Right atrium auricular region (tissue), 2 donors: Measurements from ENCODE around the gene NEURL4. TPM values are rescaled to one million over a fixed set of nuclear protein-coding genes. Genes with fewer than 3 reads are reported as not detected.
"Not testable (repeated sequence)": the region's sequence is repeated elsewhere in the genome, so short reads cannot be mapped to it uniquely, and the experiment has no call there.

ENCODE experiments used
- DNase-seq: peaks from one replicate; pipeline ENCODE4 v3.0.0-alpha.2; 2019; ENCODE audit warnings: low spot score
- H3K27ac ChIP-seq, 2 donors: fragments of 200-600 bp; sonication (generic); 1 replicate in 1 of 2; 2 replicates in 1 of 2; pipeline ENCODE4 v1.5.1; 2016 to 2019
- H3K27me3 ChIP-seq, 2 donors: fragments of 200-600 bp; sonication (generic); one replicate each; pipeline versions ENCODE4 v1.5.1 to v1.6.0; 2017 to 2019
- H3K36me3 ChIP-seq: fragments of 200-600 bp; sonication (generic); one replicate; pipeline ENCODE4 v1.5.1; 2016
- H3K4me1 ChIP-seq, 2 donors: fragments of 200-600 bp; sonication (generic); one replicate each; pipeline versions ENCODE4 v1.5.1 to v1.6.0; 2017 to 2019
- H3K4me3 ChIP-seq, 2 donors: fragments of 200-600 bp; sonication (generic); 1 replicate in 1 of 2; 2 replicates in 1 of 2; pipeline ENCODE4 v1.5.1; 2017 to 2019; ENCODE audit warnings: mild to moderate bottlenecking in 1 of 2, moderate library complexity in 1 of 2
- H3K9me3 ChIP-seq, 2 donors: fragments of 200-600 bp; sonication (generic); one replicate each; pipeline ENCODE4 v1.5.1; 2019
- CTCF ChIP-seq, 2 donors: fragments of 200-600 bp; sonication (generic); IDR thresholded peaks; one replicate each; pipeline ENCODE4 v1.5.1; 2019; ENCODE audit warnings: antibody characterized with exemption in 2 of 2
- total RNA-seq, 2 donors: library from RNA; depleted of rRNA; stranded (reverse); fragments of >200 nt; gene quantifications; one replicate each; pipeline ENCODE4 v1.1.0, GENCODE V29; 2016

Gene NEURL4
- total RNA-seq, 2 donors from 2014 or later: 9.5 to 12.8 TPM

GRCh38 chr17:7367083-7367482 is 37.9 kb upstream of the NEURL4 start:
- H3K4me1 ChIP-seq: no peaks in the 10 kb centered on the region
- no peaks in the 10 kb centered on the region for H3K27me3 ChIP-seq
- H3K9me3 ChIP-seq: no peaks in the 10 kb centered on the region
- DNase-seq: no peak
- TF ChIP-seq CTCF (IDR thresholded peaks at IDR 0.05): no peak
- no peaks in the 10 kb centered on the region for H3K36me3 ChIP-seq
- H3K4me3 ChIP-seq: no peak overlapping the region
- no peak overlapping the region for H3K27ac ChIP-seq

GRCh38 chr17:7365963-7366362 is 36.8 kb upstream of the NEURL4 start:
- H3K27ac ChIP-seq, H3K36me3 ChIP-seq, H3K27me3 ChIP-seq, H3K9me3 ChIP-seq, DNase-seq, H3K4me3 ChIP-seq, H3K4me1 ChIP-seq: not testable (repeated sequence)

GRCh38 chr17:7363311-7363710 is 34.2 kb upstream of the NEURL4 start:
- Histone ChIP-seq H3K27me3 (no peaks in the 10 kb centered on the region), H3K9me3 (no peaks in the 10 kb centered on the region), H3K36me3 (no peaks in the 10 kb centered on the region), H3K27ac (no peak overlapping the region), H3K4me1 (no peaks in the 10 kb centered on the region), H3K4me3 (no peak overlapping the region)
- no peak for DNase-seq
- no peak for TF ChIP-seq CTCF (IDR thresholded peaks at IDR 0.05)

GRCh38 chr17:7361906-7362305 is 32.8 kb upstream of the NEURL4 start:
- no peaks in the 10 kb centered on the region for H3K9me3 ChIP-seq
- no peak overlapping the region for H3K4me3 ChIP-seq
- no peak for DNase-seq
- TF ChIP-seq CTCF (IDR thresholded peaks at IDR 0.05): no peak
- no peaks in the 10 kb centered on the region for H3K27me3 ChIP-seq
- H3K27ac ChIP-seq: no peak overlapping the region
- no peaks in the 10 kb centered on the region for H3K4me1 ChIP-seq
- H3K36me3 ChIP-seq: no peaks in the 10 kb centered on the region

- TF ChIP-seq CTCF (IDR thresholded peaks at IDR 0.05): no peak
Measured at GRCh38 chr17:7357381-7357780, 28.2 kb upstream of the NEURL4 start.

GRCh38 chr17:7356756-7357155 is 27.6 kb upstream of the NEURL4 start:
- peaks cover 0 to 42% of the 10 kb centered on the region in 2 donors for H3K4me1 ChIP-seq
- no peaks in the 10 kb centered on the region for H3K9me3 ChIP-seq
- H3K27ac ChIP-seq: peak overlapping the region in 1 of 2 donors; percentile 19
- H3K4me3 ChIP-seq: no peak overlapping the region
- H3K27me3 ChIP-seq: no peaks in the 10 kb centered on the region
- no peak for TF ChIP-seq CTCF (IDR thresholded peaks at IDR 0.05)
- H3K36me3 ChIP-seq: no peaks in the 10 kb centered on the region
- DNase-seq: no peak

More at GRCh38 chr17:7357381-7357780, 28.2 kb upstream of the NEURL4 start:
- H3K4me1 ChIP-seq: peaks cover 0 to 40% of the 10 kb centered on the region in 2 donors
- no peak for DNase-seq
- H3K27me3 ChIP-seq: no peaks in the 10 kb centered on the region
- no peaks in the 10 kb centered on the region for H3K36me3 ChIP-seq
- H3K27ac ChIP-seq: no peak overlapping the region
- H3K4me3 ChIP-seq: no peak overlapping the region
- H3K9me3 ChIP-seq: no peaks in the 10 kb centered on the region
